Cardiac muscle cell (in vitro differentiated cells and primary cell): Measurements from ENCODE around the gene CTIF. TPM values are rescaled to one million over a fixed set of nuclear protein-coding genes. Genes with fewer than 3 reads are reported as not detected.

Source experiments
- DNase-seq, 2 donors: peaks; one replicate each; pipeline versions ENCODE4 v3.0.0 to v3.0.0-alpha.2; 2010 to 2017; ENCODE audit warnings: low read depth in 1 of 2, low spot score in 1 of 2
- H3K27ac ChIP-seq: fragments of 200-600 bp; sonication (generic); 2 replicates; pipeline ENCODE4 v1.5.1; 2016
- H3K27me3 ChIP-seq: fragments of 200-600 bp; sonication (generic); 2 replicates; pipeline ENCODE4 v1.6.0; 2016; ENCODE audit warnings: control low read depth
- H3K36me3 ChIP-seq: fragments of 200-600 bp; sonication (generic); 2 replicates; pipeline ENCODE4 v1.5.1; 2016; ENCODE audit warnings: control low read depth
- H3K4me1 ChIP-seq: fragments of 200-600 bp; sonication (generic); 2 replicates; pipeline ENCODE4 v1.8.1; 2017; ENCODE audit warnings: low read depth, mild to moderate bottlenecking, mixed run types
- H3K4me3 ChIP-seq: fragments of 200-600 bp; sonication (generic); 2 replicates; pipeline ENCODE4 v1.5.1; 2016; ENCODE audit warnings: mild to moderate bottlenecking
- H3K9me3 ChIP-seq: fragments of 200-600 bp; sonication (generic); 2 replicates; pipeline ENCODE4 v1.5.1; 2017; ENCODE audit warnings: low read depth, mild to moderate bottlenecking, control low read depth
- polyA plus RNA-seq: library from polyadenylated mRNA; unstranded; fragments of >200 nt; fragmentation: Nextera tagmentation; extraction: Ambion mirVana; gene quantifications from 2 replicates; pipeline ENCODE4 v1.2.1, GENCODE V29; 2016
- total RNA-seq: library from RNA; depleted of rRNA; stranded (reverse); fragments of >200 nt; gene quantifications from 2 replicates; pipeline ENCODE4 v1.2.3, GENCODE V29; 2016
- TF ChIP-seq, protein P1 (sequence below): IDR thresholded peaks from 2 replicates; pipeline ENCODE4 v1.5.1; 2012; ENCODE audit warnings: low read depth, mild to moderate bottlenecking, low read length

Gene CTIF
- total and polyA plus RNA-seq, 2 experiments from 2014 or later = 16.5 to 22.0 TPM

DNA sequence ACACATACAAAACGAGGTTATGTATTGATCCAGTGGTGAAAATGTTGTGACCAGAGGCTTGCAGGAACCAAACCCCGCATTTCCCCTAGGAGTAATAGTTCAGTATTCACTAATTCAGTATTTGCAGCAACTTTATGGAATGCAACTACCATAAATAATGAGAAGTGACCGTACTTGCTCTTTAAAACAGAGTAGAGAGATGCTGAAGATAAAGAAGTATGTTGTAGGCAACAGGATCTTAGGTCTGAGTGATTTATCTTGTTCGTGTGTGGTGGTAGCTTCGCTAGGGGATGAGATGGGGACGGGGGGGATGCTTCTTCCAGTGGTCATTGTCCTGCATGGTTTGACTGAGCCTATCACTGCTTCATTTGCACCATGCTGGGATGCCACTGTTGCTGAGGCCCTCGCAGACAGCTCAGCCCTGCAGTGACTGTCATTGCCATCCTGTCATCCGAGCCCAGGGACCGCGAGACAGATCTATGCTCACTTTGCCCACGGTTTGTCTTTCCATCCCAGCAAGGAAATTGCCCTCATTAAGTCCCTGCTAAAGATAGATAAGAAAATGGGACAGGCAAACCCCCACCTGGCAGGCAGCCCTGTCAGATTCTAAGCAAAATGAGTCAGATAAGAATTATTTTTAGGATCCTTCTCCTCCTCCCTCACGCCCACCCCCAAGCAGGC, 181.3 kb downstream of the CTIF start:
- no peak overlapping the region for H3K4me3 ChIP-seq
- H3K36me3 ChIP-seq = no peaks in the 10 kb centered on the region
- peaks cover 48% of the 10 kb centered on the region for H3K4me1 ChIP-seq
- H3K27ac ChIP-seq = peak overlapping the region; percentile 29
- TF ChIP-seq, protein P1, sequence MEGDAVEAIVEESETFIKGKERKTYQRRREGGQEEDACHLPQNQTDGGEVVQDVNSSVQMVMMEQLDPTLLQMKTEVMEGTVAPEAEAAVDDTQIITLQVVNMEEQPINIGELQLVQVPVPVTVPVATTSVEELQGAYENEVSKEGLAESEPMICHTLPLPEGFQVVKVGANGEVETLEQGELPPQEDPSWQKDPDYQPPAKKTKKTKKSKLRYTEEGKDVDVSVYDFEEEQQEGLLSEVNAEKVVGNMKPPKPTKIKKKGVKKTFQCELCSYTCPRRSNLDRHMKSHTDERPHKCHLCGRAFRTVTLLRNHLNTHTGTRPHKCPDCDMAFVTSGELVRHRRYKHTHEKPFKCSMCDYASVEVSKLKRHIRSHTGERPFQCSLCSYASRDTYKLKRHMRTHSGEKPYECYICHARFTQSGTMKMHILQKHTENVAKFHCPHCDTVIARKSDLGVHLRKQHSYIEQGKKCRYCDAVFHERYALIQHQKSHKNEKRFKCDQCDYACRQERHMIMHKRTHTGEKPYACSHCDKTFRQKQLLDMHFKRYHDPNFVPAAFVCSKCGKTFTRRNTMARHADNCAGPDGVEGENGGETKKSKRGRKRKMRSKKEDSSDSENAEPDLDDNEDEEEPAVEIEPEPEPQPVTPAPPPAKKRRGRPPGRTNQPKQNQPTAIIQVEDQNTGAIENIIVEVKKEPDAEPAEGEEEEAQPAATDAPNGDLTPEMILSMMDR = no peak
- no peaks in the 10 kb centered on the region for H3K27me3 ChIP-seq
- H3K9me3 ChIP-seq = no peaks in the 10 kb centered on the region
- DNase-seq = no peak

DNA sequence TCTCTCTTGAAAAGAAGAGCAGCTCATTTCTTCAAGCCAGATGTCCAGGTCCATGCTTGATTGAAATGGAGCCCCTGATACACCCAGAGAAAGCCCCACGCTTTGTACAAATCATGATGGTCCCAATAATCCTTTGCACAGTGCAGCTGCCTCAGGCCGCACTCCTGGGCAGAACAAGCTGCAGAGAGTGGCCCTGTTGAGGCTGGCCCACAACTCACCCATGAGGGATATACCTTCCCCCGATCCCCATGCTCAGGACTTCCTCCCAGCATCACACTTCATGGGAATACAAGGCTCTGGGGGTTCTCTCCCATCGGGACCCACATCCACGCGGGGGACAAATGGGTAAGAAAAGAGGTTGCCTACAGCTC, 181.8 kb downstream of the CTIF start:
- no peak overlapping the region for H3K4me3 ChIP-seq
- DNase-seq = no peak
- TF ChIP-seq, protein P1 = no peak
- H3K9me3 ChIP-seq = no peaks in the 10 kb centered on the region
- H3K27ac ChIP-seq = peak overlapping the region; percentile 29
- no peaks in the 10 kb centered on the region for H3K27me3 ChIP-seq
- no peaks in the 10 kb centered on the region for H3K36me3 ChIP-seq
- peaks cover 43% of the 10 kb centered on the region for H3K4me1 ChIP-seq

DNA sequence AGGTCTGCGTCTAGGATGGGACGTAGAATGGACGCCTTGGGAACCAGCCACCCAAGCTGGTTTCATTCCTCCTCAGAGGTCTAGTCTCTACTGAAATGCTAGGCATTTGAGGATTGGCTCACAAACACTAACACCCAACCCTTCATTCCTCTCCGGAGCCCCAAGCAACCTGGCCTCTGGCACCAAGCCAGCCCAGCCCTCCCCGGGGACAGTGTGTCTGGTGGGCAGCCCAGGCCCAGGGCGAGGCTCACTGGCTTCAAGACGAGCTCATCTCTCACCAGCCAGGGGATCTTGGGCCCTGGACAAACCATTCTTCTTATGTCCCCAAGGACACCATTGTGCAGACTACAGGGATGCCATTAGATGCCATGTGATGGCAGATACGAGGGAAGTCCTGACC, 182.5 kb downstream of the CTIF start:
- H3K27me3 ChIP-seq = no peaks in the 10 kb centered on the region
- no peak overlapping the region for H3K27ac ChIP-seq
- DNase-seq = no peak
- TF ChIP-seq, protein P1 = no peak
- H3K4me1 ChIP-seq = peaks cover 37% of the 10 kb centered on the region
- no peaks in the 10 kb centered on the region for H3K9me3 ChIP-seq
- no peaks in the 10 kb centered on the region for H3K36me3 ChIP-seq
- H3K4me3 ChIP-seq = no peak overlapping the region

DNA sequence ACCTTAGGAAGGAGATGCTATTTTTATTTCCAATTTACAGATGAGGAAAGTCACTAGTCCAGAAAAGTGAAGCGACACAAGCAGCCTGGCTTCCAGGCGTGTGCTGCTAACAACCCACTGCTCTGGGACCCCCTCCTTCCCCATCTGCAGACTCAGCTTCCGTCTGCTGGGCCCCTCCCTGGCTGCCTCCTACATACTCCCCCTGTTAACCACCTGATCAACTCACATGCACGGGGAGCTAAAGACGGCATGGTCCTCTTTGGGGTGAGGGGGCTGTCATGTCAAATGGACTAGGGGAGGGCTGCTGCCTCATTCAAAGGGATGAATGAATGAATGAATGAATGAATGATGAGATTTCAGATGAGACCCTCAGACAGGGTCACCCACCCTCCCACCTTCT, 184.2 kb downstream of the CTIF start:
- Histone ChIP-seq H3K4me1 (peaks cover 37% of the 10 kb centered on the region), H3K27me3 (no peaks in the 10 kb centered on the region), H3K27ac (no peak overlapping the region), H3K36me3 (no peaks in the 10 kb centered on the region), H3K4me3 (no peak overlapping the region), H3K9me3 (no peaks in the 10 kb centered on the region)
- TF ChIP-seq, protein P1 = no peak
- no peak for DNase-seq

DNA sequence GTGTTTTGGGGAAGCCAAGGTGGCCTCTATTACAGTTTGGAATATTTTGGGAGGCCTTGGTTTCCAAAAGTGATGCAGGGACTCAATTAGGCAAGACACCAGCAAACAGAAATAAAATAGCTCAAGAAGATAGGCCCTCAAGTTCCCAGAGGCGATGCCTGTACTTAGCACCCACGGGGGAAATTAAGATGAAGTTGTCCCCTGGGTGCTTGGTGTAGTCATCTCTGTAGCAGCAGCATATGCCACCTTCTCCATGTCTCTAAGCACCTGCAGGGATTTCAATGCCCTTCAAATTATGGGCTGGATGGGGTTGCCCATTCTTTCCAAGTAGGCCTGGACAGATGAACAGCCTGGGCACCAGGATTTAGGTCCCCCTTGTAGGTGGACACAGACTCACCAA, 185.0 kb downstream of the CTIF start:
- no peak for DNase-seq
- no peak overlapping the region for H3K27ac ChIP-seq
- no peaks in the 10 kb centered on the region for H3K27me3 ChIP-seq
- H3K36me3 ChIP-seq = no peaks in the 10 kb centered on the region
- TF ChIP-seq, protein P1 = no peak
- peaks cover 37% of the 10 kb centered on the region for H3K4me1 ChIP-seq
- H3K4me3 ChIP-seq = no peak overlapping the region
- no peaks in the 10 kb centered on the region for H3K9me3 ChIP-seq
